HEK293 (cell line): ENCODE data around the gene SCN5A.

Source experiments
- CTCF ChIA-PET: fragments of 350-600 bp; formaldehyde crosslinking; extraction: SDS; loops from one replicate; lab custom pipeline; 2021; ENCODE audit warnings: antibody characterized with exemption; lab: Yijun Ruan, JAX
- POLR2A ChIA-PET: fragments of 300-600 bp; formaldehyde crosslinking; extraction: SDS; loops from one replicate; lab custom pipeline; 2020; ENCODE audit warnings: antibody characterized with exemption, inconsistent platforms; lab: Yijun Ruan, JAX
- H3K27ac ChIP-seq: fragments of 200-500 bp; sonication (Bioruptor generic); 2 replicates; pipeline ENCODE4 v1.5.1; 2014; ENCODE audit warnings: low read depth, low read length, control low read depth, inconsistent platforms; ENCODE audit errors: extremely low read depth
- H3K36me3 ChIP-seq, 2 experiments: fragments of 200-500 bp in 1 of 2; sonication (Bioruptor generic) in 1 of 2; 1 replicate in 1 of 2; 2 replicates in 1 of 2; pipeline ENCODE4 v1.5.1; 2014 to 2017; ENCODE audit warnings: inconsistent platforms in 2 of 2, low read length in 2 of 2; ENCODE audit not compliant: control insufficient read depth in 2 of 2, insufficient read depth in 1 of 2
- H3K4me1 ChIP-seq: fragments of 200-500 bp; sonication (Bioruptor generic); 2 replicates; pipeline ENCODE4 v1.5.1; 2014; ENCODE audit warnings: mild to moderate bottlenecking, low read length, inconsistent platforms; ENCODE audit not compliant: control insufficient read depth, insufficient read depth
- H3K4me3 ChIP-seq: 2 replicates; pipeline ENCODE4 v1.5.1; 2011; ENCODE audit warnings: low read depth, mild to moderate bottlenecking, control low read depth, low read length, moderate library complexity
- H3K9me3 ChIP-seq: fragments of 200-500 bp; sonication (Bioruptor generic); 2 replicates; pipeline ENCODE4 v1.5.1; 2014; ENCODE audit warnings: low read depth, low read length, inconsistent platforms; ENCODE audit not compliant: control insufficient read depth, insufficient read depth
- HOXC10 ChIP-seq: sonication (generic); formaldehyde crosslinking; IDR thresholded peaks from 2 replicates; pipeline ENCODE4 v1.8.1; 2023; ENCODE audit warnings: mild to moderate bottlenecking, missing genetic modification reagents
- PRDM4 ChIP-seq: fragments of 450-650 bp; formaldehyde crosslinking; IDR thresholded peaks from 2 replicates; pipeline ENCODE4 v1.5.1; 2017; ENCODE audit warnings: missing biosample characterization, missing genetic modification characterization
- SP3 ChIP-seq: fragments of 450-650 bp; formaldehyde crosslinking; IDR thresholded peaks from 2 replicates; pipeline ENCODE4 v1.5.1; 2016; ENCODE audit warnings: missing biosample characterization, missing genetic modification characterization
- TRIM28 ChIP-seq: IDR thresholded peaks from 2 replicates; pipeline ENCODE4 v1.6.1; 2011; ENCODE audit warnings: low read length, control low read depth, borderline replicate concordance
- ZBTB8A ChIP-seq: fragments of 450-650 bp; formaldehyde crosslinking; IDR thresholded peaks from 2 replicates; pipeline ENCODE4 v1.5.1; 2016; ENCODE audit warnings: missing biosample characterization, missing genetic modification characterization
- ZNF133 ChIP-seq: fragments of 450-650 bp; formaldehyde crosslinking; IDR thresholded peaks from 2 replicates; pipeline ENCODE4 v1.5.1; 2016; ENCODE audit warnings: missing biosample characterization, missing genetic modification characterization
- ZNF2 ChIP-seq: fragments of 450-650 bp; formaldehyde crosslinking; IDR thresholded peaks from 2 replicates; pipeline ENCODE4 v1.5.1; 2016; ENCODE audit warnings: missing biosample characterization, missing genetic modification characterization
- ZNF214 ChIP-seq: fragments of 450-650 bp; formaldehyde crosslinking; IDR thresholded peaks from 2 replicates; pipeline ENCODE4 v1.5.1; 2017; ENCODE audit warnings: missing biosample characterization, mild to moderate bottlenecking, missing genetic modification characterization, borderline replicate concordance
- ZNF221 ChIP-seq: fragments of 450-650 bp; formaldehyde crosslinking; IDR thresholded peaks from 2 replicates; pipeline ENCODE4 v1.5.1; 2017; ENCODE audit warnings: missing biosample characterization, missing genetic modification characterization, borderline replicate concordance
- ZNF23 ChIP-seq: fragments of 450-650 bp; formaldehyde crosslinking; IDR thresholded peaks from 2 replicates; pipeline ENCODE4 v1.5.1; 2016; ENCODE audit warnings: missing biosample characterization, missing genetic modification characterization, borderline replicate concordance
- ZNF302 ChIP-seq: fragments of 450-650 bp; formaldehyde crosslinking; IDR thresholded peaks from 2 replicates; pipeline ENCODE4 v1.5.1; 2016; ENCODE audit warnings: missing biosample characterization, missing genetic modification characterization, low read depth
- ZNF366 ChIP-seq: fragments of 450-650 bp; formaldehyde crosslinking; conservative IDR thresholded peaks from 2 replicates; pipeline ENCODE4 v1.5.1; 2016; ENCODE audit warnings: missing biosample characterization, missing genetic modification characterization
- ZNF521 ChIP-seq: fragments of 450-650 bp; formaldehyde crosslinking; IDR thresholded peaks from 2 replicates; pipeline ENCODE4 v1.5.1; 2017; ENCODE audit warnings: missing biosample characterization, mild to moderate bottlenecking, missing genetic modification characterization
- ZNF677 ChIP-seq: fragments of 450-650 bp; IDR thresholded peaks from 2 replicates; pipeline ENCODE4 v1.5.0; 2018; ENCODE audit warnings: missing biosample characterization, mild to moderate bottlenecking, missing genetic modification characterization, moderate library complexity
- ZNF701 ChIP-seq: fragments of 450-650 bp; formaldehyde crosslinking; IDR thresholded peaks from 2 replicates; pipeline ENCODE4 v1.5.1; 2016; ENCODE audit warnings: missing biosample characterization, missing genetic modification characterization
- ZNF785 ChIP-seq: fragments of 450-650 bp; formaldehyde crosslinking; IDR thresholded peaks from 2 replicates; pipeline ENCODE4 v1.5.1; 2016; ENCODE audit warnings: missing biosample characterization, missing genetic modification characterization
- ZSCAN18 ChIP-seq: fragments of 450-650 bp; formaldehyde crosslinking; IDR thresholded peaks from 2 replicates; pipeline ENCODE4 v1.5.1; 2016; ENCODE audit warnings: missing biosample characterization, missing genetic modification characterization
- TF ChIP-seq, protein P1 (sequence below): fragments of 450-650 bp; formaldehyde crosslinking; IDR thresholded peaks from 2 replicates; pipeline ENCODE4 v1.5.1; 2016; ENCODE audit warnings: missing biosample characterization, missing genetic modification characterization
- TF ChIP-seq, protein P2 (sequence below): fragments of 450-650 bp; formaldehyde crosslinking; IDR thresholded peaks from 2 replicates; pipeline ENCODE4 v1.5.1; 2016; ENCODE audit warnings: missing biosample characterization, missing genetic modification characterization

The SCN5A gene

DNA sequence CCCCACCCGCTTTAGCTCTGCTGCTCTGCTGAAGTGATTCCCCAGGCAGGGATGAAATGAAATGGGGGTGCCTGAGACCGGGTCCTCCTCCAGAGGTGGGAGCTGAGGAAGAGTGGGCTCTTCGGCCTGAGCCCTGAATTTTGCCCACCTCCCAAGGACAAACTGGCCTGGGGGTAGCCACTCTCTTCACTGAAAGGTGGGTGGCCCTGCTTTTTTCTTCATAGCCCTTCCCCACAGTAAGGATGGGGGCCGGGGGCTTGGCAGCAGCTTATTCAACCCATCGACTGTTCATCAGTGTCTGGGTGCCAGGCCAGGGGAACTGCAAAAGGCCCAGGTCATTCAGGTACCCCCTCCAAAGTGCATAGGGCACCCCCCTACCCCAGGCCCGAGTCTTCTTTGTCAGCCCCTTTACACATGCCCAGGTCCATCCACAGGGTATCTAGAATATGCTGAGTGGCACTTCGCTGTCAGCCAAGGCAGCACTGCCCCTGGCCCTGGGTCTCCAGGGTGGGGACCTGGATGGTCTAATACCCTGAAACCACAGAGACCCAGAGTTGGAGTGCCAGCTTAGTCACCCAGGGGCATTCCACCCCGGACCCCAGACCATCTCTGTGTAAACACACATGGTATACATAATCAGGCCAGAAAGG lies 7.9 kb downstream of the SCN5A start:
- POLR2A ChIA-PET, result no interaction called here
- no peak for TF ChIP-seq ZBTB8A (tag by site-specific recombination)
- TF ChIP-seq ZNF701 (tag by site-specific recombination), result no peak
- TF ChIP-seq ZNF677, result no peak
- TF ChIP-seq ZNF23 (tag by site-specific recombination), result no peak
- no peak for TF ChIP-seq ZSCAN18 (tag by site-specific recombination)
- no peak for TF ChIP-seq ZNF521 (tag by site-specific recombination)
- TF ChIP-seq SP3 (tag by site-specific recombination), result no peak
- TF ChIP-seq ZNF133 (tag by site-specific recombination), result no peak
- no peak for TF ChIP-seq ZNF221 (tag by site-specific recombination)
- TF ChIP-seq HOXC10 (CRISPR knock-in tag), result no peak
- TF ChIP-seq ZNF2, result no peak
- no peak for TF ChIP-seq ZNF302 (tag by site-specific recombination)
- TF ChIP-seq ZNF366, result no peak
- no peak for TF ChIP-seq ZNF785 (tag by site-specific recombination)
- no peak for TF ChIP-seq ZNF214 (tag by site-specific recombination)
- TF ChIP-seq PRDM4 (tag by site-specific recombination), result no peak
- no peak for TF ChIP-seq TRIM28
- TF ChIP-seq, protein P1, sequence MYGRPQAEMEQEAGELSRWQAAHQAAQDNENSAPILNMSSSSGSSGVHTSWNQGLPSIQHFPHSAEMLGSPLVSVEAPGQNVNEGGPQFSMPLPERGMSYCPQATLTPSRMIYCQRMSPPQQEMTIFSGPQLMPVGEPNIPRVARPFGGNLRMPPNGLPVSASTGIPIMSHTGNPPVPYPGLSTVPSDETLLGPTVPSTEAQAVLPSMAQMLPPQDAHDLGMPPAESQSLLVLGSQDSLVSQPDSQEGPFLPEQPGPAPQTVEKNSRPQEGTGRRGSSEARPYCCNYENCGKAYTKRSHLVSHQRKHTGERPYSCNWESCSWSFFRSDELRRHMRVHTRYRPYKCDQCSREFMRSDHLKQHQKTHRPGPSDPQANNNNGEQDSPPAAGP (tag by site-specific recombination), result no peak
- TF ChIP-seq, protein P2, sequence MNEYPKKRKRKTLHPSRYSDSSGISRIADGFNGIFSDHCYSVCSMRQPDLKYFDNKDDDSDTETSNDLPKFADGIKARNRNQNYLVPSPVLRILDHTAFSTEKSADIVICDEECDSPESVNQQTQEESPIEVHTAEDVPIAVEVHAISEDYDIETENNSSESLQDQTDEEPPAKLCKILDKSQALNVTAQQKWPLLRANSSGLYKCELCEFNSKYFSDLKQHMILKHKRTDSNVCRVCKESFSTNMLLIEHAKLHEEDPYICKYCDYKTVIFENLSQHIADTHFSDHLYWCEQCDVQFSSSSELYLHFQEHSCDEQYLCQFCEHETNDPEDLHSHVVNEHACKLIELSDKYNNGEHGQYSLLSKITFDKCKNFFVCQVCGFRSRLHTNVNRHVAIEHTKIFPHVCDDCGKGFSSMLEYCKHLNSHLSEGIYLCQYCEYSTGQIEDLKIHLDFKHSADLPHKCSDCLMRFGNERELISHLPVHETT (tag by site-specific recombination), result no peak
- TF ChIP-seq, all 188 proteins: peak for 0
- CTCF ChIA-PET, result interaction anchor here (0.6 to 0.8 kb wide), 2 partner anchors 9 to 13 kb away, joined by 3 read pairs; no protein-coding TSS in a partner anchor
- no peaks in the 10 kb centered on the region for H3K4me1 ChIP-seq
- no peak overlapping the region for H3K27ac ChIP-seq
- no peak overlapping the region for H3K4me3 ChIP-seq
- H3K9me3 ChIP-seq, result no peaks in the 10 kb centered on the region
- no peaks in the 10 kb centered on the region for H3K36me3 ChIP-seq
